Ovary (tissue), 3 donors: ENCODE measurements around the gene OSBP.

Experiments used
- CTCF ChIP-seq, 3 donors: fragments of 450-650 bp in 2 of 3; fragments of 200-600 bp in 1 of 3; IDR thresholded peaks; one replicate each; pipeline versions ENCODE4 v1.5.1 to v1.8.0; 2016 to 2022; ENCODE audit warnings: antibody characterized with exemption in 3 of 3, mild to moderate bottlenecking in 1 of 3
- EP300 ChIP-seq: sonication (generic); formaldehyde crosslinking; IDR thresholded peaks from one replicate; pipeline ENCODE4 v1.6.1; 2017; ENCODE audit warnings: antibody characterized with exemption
- donor health status: DM: no; HTN: no; CAD: no.

GRCh38 chr11:59654893-59655292, 39.3 kb upstream of the OSBP start:
- TF ChIP-seq EP300 (no peak), CTCF (IDR thresholded peaks at IDR 0.05) (no peak)
